GM18499 (cell line): ENCODE results near the gene RSPO4.

Source experiments
- ATAC-seq: cut with Tn5 transposase; IDR thresholded peaks from one replicate; pipeline ENCODE4 v1.9.1; 2021; ENCODE audit warnings: moderate number of reproducible peaks; ENCODE audit not compliant: insufficient read depth, unreplicated experiment

The RSPO4 gene

GRCh38 chr20:913306-913849 lies 88.7 kb downstream of the RSPO4 start:
- ATAC-seq, result no peak

- no peak for ATAC-seq
These were observed 90.1 kb downstream of the RSPO4 start for GRCh38 chr20:911882-912600.

- no peak for ATAC-seq
These were observed 91.0 kb downstream of the RSPO4 start for GRCh38 chr20:910870-911770.

GRCh38 chr20:910132-910869 lies 91.8 kb downstream of the RSPO4 start:
- ATAC-seq, result no peak

GRCh38 chr20:909641-910040 lies 92.5 kb downstream of the RSPO4 start:
- ATAC-seq, result no peak
